Suprapubic skin (tissue), 4 donors: ENCODE measurements around the gene STX1A.

ENCODE experiments used
- EP300 ChIP-seq: sonication (generic); formaldehyde crosslinking; IDR thresholded peaks from one replicate; pipeline ENCODE4 v1.6.1; 2017; ENCODE audit warnings: antibody characterized with exemption
- POLR2A ChIP-seq, 2 donors: fragments of 450-650 bp; IDR thresholded peaks; one replicate each; pipeline ENCODE4 v1.6.1; 2017; ENCODE audit warnings: antibody characterized with exemption in 2 of 2, mild to moderate bottlenecking in 2 of 2, moderate library complexity in 2 of 2
- POLR2AphosphoS5 ChIP-seq, 3 donors: sonication (generic); formaldehyde crosslinking; IDR thresholded peaks; one replicate each; pipeline ENCODE4 v1.6.1; 2017; ENCODE audit warnings: antibody characterized with exemption in 3 of 3
- TF ChIP-seq, protein P1 (sequence below), 2 donors: fragments of 200-600 bp in 1 of 2; fragments of 450-650 bp in 1 of 2; sonication (generic) in 1 of 2; IDR thresholded peaks; one replicate each; pipeline ENCODE4 v1.5.1; 2016 to 2019; ENCODE audit warnings: antibody characterized with exemption in 2 of 2, mild to moderate bottlenecking in 1 of 2, moderate library complexity in 1 of 2

DNA sequence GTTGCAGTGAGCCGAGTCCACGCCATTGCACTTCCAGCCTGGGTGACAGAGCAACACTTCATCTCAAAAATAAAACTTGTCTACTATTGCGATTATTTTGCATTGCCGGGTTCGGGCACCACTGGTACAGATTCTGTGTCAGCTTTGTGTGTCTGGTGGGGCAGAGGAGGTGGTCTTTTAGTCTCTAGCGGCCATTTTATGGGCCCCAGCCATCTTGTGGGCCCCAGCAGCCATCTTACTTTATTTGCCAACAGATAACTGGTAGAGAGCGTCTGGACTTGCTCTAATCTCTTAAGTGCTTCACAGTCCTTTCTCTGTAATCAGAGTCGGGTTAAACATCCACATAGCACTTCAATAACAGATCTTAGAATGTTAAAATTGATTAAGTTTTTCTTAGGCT lies 31.2 kb downstream of the STX1A start:
- TF ChIP-seq POLR2AphosphoS5 (IDR thresholded peaks at IDR 0.05) = no peak
- TF ChIP-seq, protein P1, sequence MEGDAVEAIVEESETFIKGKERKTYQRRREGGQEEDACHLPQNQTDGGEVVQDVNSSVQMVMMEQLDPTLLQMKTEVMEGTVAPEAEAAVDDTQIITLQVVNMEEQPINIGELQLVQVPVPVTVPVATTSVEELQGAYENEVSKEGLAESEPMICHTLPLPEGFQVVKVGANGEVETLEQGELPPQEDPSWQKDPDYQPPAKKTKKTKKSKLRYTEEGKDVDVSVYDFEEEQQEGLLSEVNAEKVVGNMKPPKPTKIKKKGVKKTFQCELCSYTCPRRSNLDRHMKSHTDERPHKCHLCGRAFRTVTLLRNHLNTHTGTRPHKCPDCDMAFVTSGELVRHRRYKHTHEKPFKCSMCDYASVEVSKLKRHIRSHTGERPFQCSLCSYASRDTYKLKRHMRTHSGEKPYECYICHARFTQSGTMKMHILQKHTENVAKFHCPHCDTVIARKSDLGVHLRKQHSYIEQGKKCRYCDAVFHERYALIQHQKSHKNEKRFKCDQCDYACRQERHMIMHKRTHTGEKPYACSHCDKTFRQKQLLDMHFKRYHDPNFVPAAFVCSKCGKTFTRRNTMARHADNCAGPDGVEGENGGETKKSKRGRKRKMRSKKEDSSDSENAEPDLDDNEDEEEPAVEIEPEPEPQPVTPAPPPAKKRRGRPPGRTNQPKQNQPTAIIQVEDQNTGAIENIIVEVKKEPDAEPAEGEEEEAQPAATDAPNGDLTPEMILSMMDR (IDR thresholded peaks at IDR 0.05) = no peak
- TF ChIP-seq EP300 = no peak
- TF ChIP-seq POLR2A (IDR thresholded peaks at IDR 0.05) = no peak
